ENCODE results near the gene COL7A1. TPM values are rescaled to one million over a fixed set of nuclear protein-coding genes. Genes with fewer than 3 reads are reported as not detected.

Gene COL7A1
- total RNA-seq, 1 experiment from 2014 or later, result 5.2 TPM

DNA sequence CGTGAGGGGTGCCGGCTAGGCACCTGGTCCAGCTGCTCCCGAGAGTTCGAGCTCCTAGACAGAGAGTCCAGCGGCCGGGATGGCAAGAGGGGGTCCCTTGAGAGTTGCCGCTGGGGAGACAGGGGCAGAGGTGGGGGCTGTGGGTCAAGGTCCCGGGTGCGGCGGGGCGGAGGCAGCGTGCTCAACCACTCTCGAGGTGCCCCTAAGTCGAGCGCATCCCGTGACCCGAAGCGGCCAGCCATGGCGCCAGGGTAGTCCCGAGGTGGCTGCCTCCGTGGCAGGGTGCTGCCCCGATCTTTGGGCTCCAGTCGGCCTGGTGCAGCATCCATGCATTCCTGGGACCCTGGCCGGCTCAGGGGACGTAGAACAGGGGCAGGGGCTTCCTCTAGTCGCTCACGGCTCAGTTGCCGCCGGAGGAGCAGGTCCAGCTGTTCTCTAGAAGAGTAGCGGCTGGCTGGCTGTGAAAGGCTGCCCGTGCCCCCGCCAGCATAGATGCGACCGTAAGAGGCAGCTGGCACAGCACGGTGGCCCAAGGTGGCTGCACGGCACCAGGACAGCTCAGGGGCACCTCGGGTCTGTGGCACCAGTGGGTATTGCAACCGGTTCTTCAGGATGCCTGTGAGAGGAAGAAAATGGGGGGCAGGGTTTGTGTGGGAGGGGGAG, 44.9 kb upstream of the COL7A1 start:
- ChIA-PET POLR2A (no interaction called here), CTCF (no interaction called here)
- Mint-ChIP-seq H3K4me1 (ENCODE audit: low read depth, unreplicated experiment) (peaks cover 10% of the 10 kb centered on the region), H3K27ac (ENCODE audit: unreplicated experiment) (no peak overlapping the region), H3K9me3 (ENCODE audit: unreplicated experiment) (no peaks in the 10 kb centered on the region), H3K4me3 (ENCODE audit: unreplicated experiment) (no peak overlapping the region), H3K27me3 (ENCODE audit: insufficient read depth, unreplicated experiment) (no peaks in the 10 kb centered on the region), H3K36me3 (ENCODE audit: insufficient read depth, unreplicated experiment) (peaks cover 38% of the 10 kb centered on the region)
- intact Hi-C loops (cut with micrococcal nuclease; ENCODE audit: unreplicated experiment), result no loop called here
- peaks cover 4% of the 10 kb centered on the region; the same call in 1 of the 2 replicates for H3K36me3 ChIP-seq (ENCODE audit: control insufficient read depth, insufficient read depth, low read length)
- H3K4me1 ChIP-seq, result peaks cover 12% of the 10 kb centered on the region
- no peak for DNase-seq
- no TSS peak for BruUV-seq (replicated peaks)
- H3K27me3 ChIP-seq (replicated peaks; ENCODE audit: control insufficient read depth, insufficient read depth, low read length), result no peaks in the 10 kb centered on the region
- TF ChIP-seq, protein P1, sequence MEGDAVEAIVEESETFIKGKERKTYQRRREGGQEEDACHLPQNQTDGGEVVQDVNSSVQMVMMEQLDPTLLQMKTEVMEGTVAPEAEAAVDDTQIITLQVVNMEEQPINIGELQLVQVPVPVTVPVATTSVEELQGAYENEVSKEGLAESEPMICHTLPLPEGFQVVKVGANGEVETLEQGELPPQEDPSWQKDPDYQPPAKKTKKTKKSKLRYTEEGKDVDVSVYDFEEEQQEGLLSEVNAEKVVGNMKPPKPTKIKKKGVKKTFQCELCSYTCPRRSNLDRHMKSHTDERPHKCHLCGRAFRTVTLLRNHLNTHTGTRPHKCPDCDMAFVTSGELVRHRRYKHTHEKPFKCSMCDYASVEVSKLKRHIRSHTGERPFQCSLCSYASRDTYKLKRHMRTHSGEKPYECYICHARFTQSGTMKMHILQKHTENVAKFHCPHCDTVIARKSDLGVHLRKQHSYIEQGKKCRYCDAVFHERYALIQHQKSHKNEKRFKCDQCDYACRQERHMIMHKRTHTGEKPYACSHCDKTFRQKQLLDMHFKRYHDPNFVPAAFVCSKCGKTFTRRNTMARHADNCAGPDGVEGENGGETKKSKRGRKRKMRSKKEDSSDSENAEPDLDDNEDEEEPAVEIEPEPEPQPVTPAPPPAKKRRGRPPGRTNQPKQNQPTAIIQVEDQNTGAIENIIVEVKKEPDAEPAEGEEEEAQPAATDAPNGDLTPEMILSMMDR (IDR thresholded peaks at IDR 0.05; ENCODE audit: insufficient read depth in 1 of 2, low read depth in 1 of 2, low read length in 1 of 2, severe bottlenecking in 1 of 2, unreplicated experiment in 1 of 2), result no peak
- no peaks in the 10 kb centered on the region for H3K9me3 ChIP-seq
- no peak overlapping the region for H3K4me3 ChIP-seq (ENCODE audit: low read depth, low read length)

DNA sequence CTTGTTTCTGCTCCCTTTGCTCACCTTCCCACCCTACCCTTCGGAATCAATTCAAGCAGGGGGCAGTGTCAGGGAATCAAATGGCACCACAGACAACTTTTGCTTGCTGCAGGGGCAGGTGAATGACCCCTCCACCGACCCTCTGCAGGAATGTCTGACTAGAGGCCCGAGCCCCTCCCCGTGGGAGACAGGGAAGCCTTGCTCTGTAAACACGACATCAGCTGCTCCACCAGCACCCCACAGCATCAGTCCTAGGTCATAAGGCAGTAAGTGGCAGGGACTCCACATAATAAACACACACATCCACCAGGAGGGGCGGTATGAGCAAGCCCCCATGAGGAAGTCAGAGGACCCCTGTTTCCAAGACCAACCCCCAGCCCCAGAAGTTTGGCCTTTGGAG, 42.2 kb upstream of the COL7A1 start:
- no peaks in the 10 kb centered on the region for H3K27me3 Mint-ChIP-seq (ENCODE audit: insufficient read depth, unreplicated experiment)
- peak overlapping the region; percentile 44 for H3K27ac Mint-ChIP-seq (ENCODE audit: unreplicated experiment)
- peaks cover 45% of the 10 kb centered on the region for H3K36me3 Mint-ChIP-seq (ENCODE audit: insufficient read depth, unreplicated experiment)
- H3K4me1 Mint-ChIP-seq (ENCODE audit: low read depth, unreplicated experiment), result peaks cover 21% of the 10 kb centered on the region
- peak overlapping the region; percentile 2 for H3K4me3 Mint-ChIP-seq (ENCODE audit: unreplicated experiment)
- Histone ChIP-seq H3K4me1 (peaks cover 19% of the 10 kb centered on the region), H3K9me3 (no peaks in the 10 kb centered on the region), H3K36me3 (ENCODE audit: control insufficient read depth, insufficient read depth, low read length) (peaks cover 2% of the 10 kb centered on the region; the same call in 1 of the 2 replicates), H3K4me3 (ENCODE audit: low read depth, low read length) (no peak overlapping the region), H3K27me3 (replicated peaks; ENCODE audit: control insufficient read depth, insufficient read depth, low read length) (no peaks in the 10 kb centered on the region)
- intact Hi-C loops (cut with micrococcal nuclease; ENCODE audit: unreplicated experiment), result no loop called here
- DNase-seq, result peak in 1 of 2 experiments; percentile 15
- CTCF ChIA-PET, result no interaction called here
- H3K9me3 Mint-ChIP-seq (ENCODE audit: unreplicated experiment), result no peaks in the 10 kb centered on the region
- POLR2A ChIA-PET, result no interaction called here
- TF ChIP-seq, protein P1 (IDR thresholded peaks at IDR 0.05; ENCODE audit: insufficient read depth in 1 of 2, low read depth in 1 of 2, low read length in 1 of 2, severe bottlenecking in 1 of 2, unreplicated experiment in 1 of 2), result no peak
- BruUV-seq (replicated peaks), result no TSS peak

DNA sequence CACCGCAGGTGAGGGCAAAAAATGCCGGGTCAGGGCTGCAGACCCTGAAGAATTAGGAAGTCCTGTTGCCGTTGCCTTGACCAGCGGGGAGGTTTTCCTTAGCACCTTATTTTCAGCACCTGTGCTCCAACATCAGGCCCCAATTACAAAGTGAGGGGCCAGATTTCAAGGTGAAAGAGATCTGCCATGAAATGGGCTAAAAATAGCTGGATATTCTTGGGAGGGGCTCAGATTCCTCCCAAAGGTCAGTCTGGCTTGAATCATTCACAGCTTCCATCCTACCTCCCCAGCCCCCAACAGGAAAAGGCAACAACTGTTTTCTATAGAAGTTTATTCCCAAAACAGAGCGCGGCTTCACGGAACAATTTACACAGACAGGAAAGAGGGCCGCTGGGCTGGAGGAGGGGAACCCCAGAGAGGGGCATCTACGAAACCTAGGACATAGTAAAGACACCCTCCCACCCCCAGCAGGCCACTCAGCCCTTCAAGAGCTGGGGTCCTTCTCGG, 41.1 kb upstream of the COL7A1 start:
- ChIA-PET POLR2A (interaction anchor here (1.2 kb wide), 2 partner anchors 50 to 78 kb away, joined by 4 read pairs; partner anchors contain the start of gene NCKIPSD), CTCF (interaction anchor here (0.6 to 1.8 kb wide), 6 partner anchors 13 to 377 kb away, joined by 3 to 7 read pairs (median 4); partner anchors contain the start of genes CCDC51, CELSR3, NCKIPSD and TMA7)
- DNase-seq, result no peak
- Histone ChIP-seq H3K9me3 (no peaks in the 10 kb centered on the region), H3K4me3 (ENCODE audit: low read depth, low read length) (peak overlapping the region; percentile 83), H3K36me3 (ENCODE audit: control insufficient read depth, insufficient read depth, low read length) (peaks cover 2% of the 10 kb centered on the region; the same call in 1 of the 2 replicates), H3K4me1 (peaks cover 19% of the 10 kb centered on the region), H3K27me3 (replicated peaks; ENCODE audit: control insufficient read depth, insufficient read depth, low read length) (no peaks in the 10 kb centered on the region)
- Mint-ChIP-seq H3K27me3 (ENCODE audit: insufficient read depth, unreplicated experiment) (no peaks in the 10 kb centered on the region), H3K4me1 (ENCODE audit: low read depth, unreplicated experiment) (peaks cover 21% of the 10 kb centered on the region), H3K36me3 (ENCODE audit: insufficient read depth, unreplicated experiment) (peaks cover 38% of the 10 kb centered on the region), H3K9me3 (ENCODE audit: unreplicated experiment) (no peaks in the 10 kb centered on the region), H3K4me3 (ENCODE audit: unreplicated experiment) (peak overlapping the region; percentile 78), H3K27ac (ENCODE audit: unreplicated experiment) (no peak overlapping the region)
- intact Hi-C loops (cut with micrococcal nuclease; ENCODE audit: unreplicated experiment), result no loop called here
- no TSS peak for BruUV-seq (replicated peaks)
- TF ChIP-seq, protein P1 (IDR thresholded peaks at IDR 0.05; ENCODE audit: insufficient read depth in 1 of 2, low read depth in 1 of 2, low read length in 1 of 2, severe bottlenecking in 1 of 2, unreplicated experiment in 1 of 2), result no peak

Data from Caco-2 (cell line).